Liver (tissue), 9 donors: ENCODE results near the gene CDK5. TPM values are rescaled to one million over a fixed set of nuclear protein-coding genes. Genes with fewer than 3 reads are reported as not detected.

Source experiments
- DNase-seq: peaks from one replicate; pipeline ENCODE4 v3.0.0-alpha.2; 2017; ENCODE audit warnings: low spot score
- H3K27ac ChIP-seq, 2 donors: one replicate each; pipeline ENCODE4 v1.7.0; 2013; ENCODE audit warnings: inconsistent platforms in 2 of 2, low read length in 2 of 2, control low read depth in 1 of 2, low read depth in 1 of 2, mild to moderate bottlenecking in 1 of 2
- H3K27me3 ChIP-seq, 4 donors: one replicate each; pipeline versions ENCODE4 v1.6.1 to v1.7.0; 2013; ENCODE audit warnings: low read length in 3 of 4, inconsistent platforms in 1 of 4, mild to moderate bottlenecking in 1 of 4, moderate library complexity in 1 of 4; ENCODE audit not compliant: control insufficient read depth in 4 of 4, insufficient read depth in 4 of 4
- H3K36me3 ChIP-seq, 4 donors: one replicate each; pipeline versions ENCODE4 v1.6.1 to v1.7.0; 2013; ENCODE audit warnings: low read length in 3 of 4, mild to moderate bottlenecking in 3 of 4, low read depth in 1 of 4, moderate library complexity in 1 of 4; ENCODE audit not compliant: control insufficient read depth in 4 of 4, insufficient read depth in 3 of 4
- H3K4me1 ChIP-seq, 4 donors: one replicate each; pipeline versions ENCODE4 v1.6.1 to v1.7.0; 2013; ENCODE audit warnings: low read length in 3 of 4, mild to moderate bottlenecking in 3 of 4, moderate library complexity in 1 of 4; ENCODE audit not compliant: control insufficient read depth in 4 of 4, insufficient read depth in 4 of 4
- H3K4me3 ChIP-seq, 3 donors: one replicate each; pipeline versions ENCODE4 v1.6.1 to v1.7.0; 2013; ENCODE audit warnings: low read length in 3 of 3, control low read depth in 1 of 3, low read depth in 1 of 3, mild to moderate bottlenecking in 1 of 3
- H3K9ac ChIP-seq, 2 donors: one replicate each; pipeline ENCODE4 v1.7.0; 2013; ENCODE audit warnings: low read length in 2 of 2, mild to moderate bottlenecking in 2 of 2, moderate library complexity in 2 of 2, control low read depth in 1 of 2, low read depth in 1 of 2
- H3K9me3 ChIP-seq, 4 donors: one replicate each; pipeline versions ENCODE4 v1.6.1 to v1.7.0; 2013; ENCODE audit warnings: low read length in 3 of 4; ENCODE audit not compliant: control insufficient read depth in 4 of 4
- FOXA1 ChIP-seq: IDR thresholded peaks from 2 replicates; pipeline ENCODE4 v1.6.1; 2016; ENCODE audit warnings: antibody characterized with exemption
- FOXA2 ChIP-seq: IDR thresholded peaks from 2 replicates; pipeline ENCODE4 v1.6.1; 2016; ENCODE audit warnings: antibody characterized with exemption
- HNF4G ChIP-seq: IDR thresholded peaks from 2 replicates; pipeline ENCODE4 v1.6.1; 2016; ENCODE audit warnings: antibody characterized with exemption
- NR2F2 ChIP-seq: IDR thresholded peaks from 2 replicates; pipeline ENCODE4 v1.6.1; 2016; ENCODE audit warnings: antibody characterized with exemption
- RAD21 ChIP-seq, 2 donors: IDR thresholded peaks; 2 replicates each; pipeline ENCODE4 v1.6.1; 2016; ENCODE audit warnings: antibody characterized with exemption in 2 of 2, mild to moderate bottlenecking in 2 of 2
- RXRA ChIP-seq, 2 donors: IDR thresholded peaks; 2 replicates each; pipeline ENCODE4 v1.6.1; 2017 to 2018; ENCODE audit warnings: antibody characterized with exemption in 2 of 2, mild to moderate bottlenecking in 1 of 2
- WGBS: extraction: QIAGEN DNeasy Blood & Tissue Kit; methylation state at CpG from one replicate; pipeline ENCODE4 v1.1.7; 2013; 5-methylcytosine and 5-hydroxymethylcytosine counted together
- polyA plus RNA-seq, 2 donors: library from polyadenylated mRNA; stranded (reverse) in 1 of 2; unstranded in 1 of 2; fragments of 200-250 nt in 1 of 2; fragments of >200 nt in 1 of 2; fragmentation: Nextera tagmentation in 1 of 2; extraction: Ambion mirVana in 1 of 2; gene quantifications; one replicate each; pipeline versions ENCODE4 v1.2.1 to v1.2.3, GENCODE V29; 2013 to 2015
- total RNA-seq, 2 donors: library from RNA; depleted of rRNA; stranded (reverse); fragments of >200 nt; gene quantifications; one replicate each; pipeline ENCODE4 v1.2.3, GENCODE V29; 2014
- TF ChIP-seq, protein P1 (sequence below): IDR thresholded peaks from 2 replicates; pipeline ENCODE4 v1.6.1; 2016; ENCODE audit warnings: antibody characterized with exemption
- TF ChIP-seq, protein P2 (sequence below): IDR thresholded peaks from 2 replicates; pipeline ENCODE4 v1.6.1; 2016; ENCODE audit warnings: antibody characterized with exemption
- TF ChIP-seq, protein P3 (sequence below): fragments of 150-350 bp; IDR thresholded peaks from 2 replicates; pipeline ENCODE4 v1.5.1; 2017; ENCODE audit warnings: improper control_type of control experiment, low read depth, low read length; ENCODE audit not compliant: missing input control
- TF ChIP-seq, protein P4 (sequence below): IDR thresholded peaks from 2 replicates; pipeline ENCODE4 v1.6.1; 2016; ENCODE audit warnings: antibody characterized with exemption, mild to moderate bottlenecking
- donor health status: healthy.
- donor health status: healthy.
- donor health status: healthy.
- donor health status: healthy.
- donor health status: healthy.

The CDK5 gene
- total and polyA plus RNA-seq, 4 donors: 4.0 to 9.0 (median 7.4) TPM

DNA sequence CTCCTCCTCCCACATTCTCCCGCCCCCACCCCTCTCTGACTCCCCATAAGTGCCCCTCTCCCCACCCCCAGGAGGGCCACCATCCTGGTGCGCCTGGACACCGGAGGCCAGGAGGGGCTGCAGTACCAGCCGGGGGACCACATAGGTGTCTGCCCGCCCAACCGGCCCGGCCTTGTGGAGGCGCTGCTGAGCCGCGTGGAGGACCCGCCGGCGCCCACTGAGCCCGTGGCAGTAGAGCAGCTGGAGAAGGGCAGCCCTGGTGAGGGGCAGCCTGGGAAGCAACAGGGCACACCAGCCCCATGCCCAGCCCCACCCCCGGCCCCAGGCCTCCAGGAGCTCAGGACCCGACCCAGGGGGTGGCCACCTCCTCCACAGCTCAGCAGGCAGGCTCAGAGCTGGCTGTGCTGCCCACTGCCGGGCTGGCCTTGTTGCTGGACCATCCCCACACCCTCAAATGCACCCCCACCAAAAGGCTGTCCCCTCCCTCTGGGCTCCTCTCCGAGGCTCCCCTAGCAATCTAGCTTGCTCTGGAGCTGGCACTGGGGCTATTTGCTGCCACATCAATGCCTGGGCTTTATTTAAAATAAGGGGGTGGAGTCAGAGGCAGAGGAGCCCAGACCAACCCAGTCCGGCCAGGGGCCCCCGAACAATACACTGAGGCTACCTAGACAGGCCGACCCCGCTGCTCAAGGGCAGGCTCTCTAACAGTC lies 48.2 kb downstream of the CDK5 start:
- H3K9me3 ChIP-seq: no peaks in the 10 kb centered on the region
- DNase-seq: no peak

DNA sequence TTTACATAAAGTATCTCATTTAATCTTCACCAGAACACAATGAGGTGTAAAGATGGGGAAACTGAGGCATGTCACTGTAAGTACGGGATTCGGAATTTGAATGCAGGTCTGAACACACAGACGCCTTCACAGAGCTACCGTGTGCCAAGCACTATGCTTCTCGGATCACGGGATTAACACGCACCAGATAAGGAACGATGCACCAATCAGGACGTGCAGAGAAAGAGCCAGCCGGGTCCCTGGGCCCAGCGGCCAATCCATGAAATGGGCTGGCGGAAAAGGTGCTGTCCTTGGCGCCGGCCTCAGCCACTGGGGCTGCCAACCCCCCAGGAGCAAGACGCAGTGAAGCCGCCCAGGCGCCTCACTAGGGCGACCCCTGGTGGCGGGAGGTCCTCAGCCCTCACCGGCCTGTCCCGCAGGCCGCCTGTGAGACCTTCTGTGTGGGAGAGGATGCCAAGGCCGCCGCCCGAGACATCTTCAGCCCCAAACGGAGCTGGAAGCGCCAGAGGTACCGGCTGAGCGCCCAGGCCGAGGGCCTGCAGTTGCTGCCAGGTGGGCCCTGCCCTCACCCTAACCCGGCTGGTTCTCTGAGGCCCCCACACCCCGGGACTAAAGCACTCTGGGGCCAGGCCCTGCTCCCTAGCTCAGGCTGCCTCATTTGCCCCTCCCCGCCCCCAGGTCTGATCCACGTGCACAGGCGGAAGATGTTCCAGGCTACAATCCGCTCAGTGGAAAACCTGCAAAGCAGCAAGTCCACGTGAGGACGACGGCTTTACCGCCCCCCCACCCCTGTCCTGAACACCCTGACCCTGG lies 49.0 kb downstream of the CDK5 start:
- 47% methylated on average over 40 of the region's 40 CpGs for WGBS
- Histone ChIP-seq H3K4me3 (peak overlapping the region in 1 of 3 donors; percentile 8), H3K27me3 (peaks cover 0 to 4% (median 0%) of the 10 kb centered on the region in 4 donors), H3K4me1 (peaks cover 2 to 29% (median 8%) of the 10 kb centered on the region in 4 donors), H3K27ac (peak overlapping the region; percentile 14 to 66), H3K9me3 (no peaks in the 10 kb centered on the region), H3K9ac (no peak overlapping the region), H3K36me3 (no peaks in the 10 kb centered on the region)
- peak; percentile 84 for DNase-seq
- peak; percentile 27 to 69 for TF ChIP-seq RAD21 (IDR thresholded peaks at IDR 0.05)
- TF ChIP-seq NR2F2: no peak
- TF ChIP-seq, protein P1, sequence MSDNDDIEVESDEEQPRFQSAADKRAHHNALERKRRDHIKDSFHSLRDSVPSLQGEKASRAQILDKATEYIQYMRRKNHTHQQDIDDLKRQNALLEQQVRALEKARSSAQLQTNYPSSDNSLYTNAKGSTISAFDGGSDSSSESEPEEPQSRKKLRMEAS: no peak
- no peak for TF ChIP-seq FOXA2
- TF ChIP-seq, protein P2, sequence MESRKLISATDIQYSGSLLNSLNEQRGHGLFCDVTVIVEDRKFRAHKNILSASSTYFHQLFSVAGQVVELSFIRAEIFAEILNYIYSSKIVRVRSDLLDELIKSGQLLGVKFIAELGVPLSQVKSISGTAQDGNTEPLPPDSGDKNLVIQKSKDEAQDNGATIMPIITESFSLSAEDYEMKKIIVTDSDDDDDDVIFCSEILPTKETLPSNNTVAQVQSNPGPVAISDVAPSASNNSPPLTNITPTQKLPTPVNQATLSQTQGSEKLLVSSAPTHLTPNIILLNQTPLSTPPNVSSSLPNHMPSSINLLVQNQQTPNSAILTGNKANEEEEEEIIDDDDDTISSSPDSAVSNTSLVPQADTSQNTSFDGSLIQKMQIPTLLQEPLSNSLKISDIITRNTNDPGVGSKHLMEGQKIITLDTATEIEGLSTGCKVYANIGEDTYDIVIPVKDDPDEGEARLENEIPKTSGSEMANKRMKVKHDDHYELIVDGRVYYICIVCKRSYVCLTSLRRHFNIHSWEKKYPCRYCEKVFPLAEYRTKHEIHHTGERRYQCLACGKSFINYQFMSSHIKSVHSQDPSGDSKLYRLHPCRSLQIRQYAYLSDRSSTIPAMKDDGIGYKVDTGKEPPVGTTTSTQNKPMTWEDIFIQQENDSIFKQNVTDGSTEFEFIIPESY: no peak
- TF ChIP-seq FOXA1: no peak
- no peak for TF ChIP-seq RXRA (IDR thresholded peaks at IDR 0.05)
- TF ChIP-seq, protein P3, sequence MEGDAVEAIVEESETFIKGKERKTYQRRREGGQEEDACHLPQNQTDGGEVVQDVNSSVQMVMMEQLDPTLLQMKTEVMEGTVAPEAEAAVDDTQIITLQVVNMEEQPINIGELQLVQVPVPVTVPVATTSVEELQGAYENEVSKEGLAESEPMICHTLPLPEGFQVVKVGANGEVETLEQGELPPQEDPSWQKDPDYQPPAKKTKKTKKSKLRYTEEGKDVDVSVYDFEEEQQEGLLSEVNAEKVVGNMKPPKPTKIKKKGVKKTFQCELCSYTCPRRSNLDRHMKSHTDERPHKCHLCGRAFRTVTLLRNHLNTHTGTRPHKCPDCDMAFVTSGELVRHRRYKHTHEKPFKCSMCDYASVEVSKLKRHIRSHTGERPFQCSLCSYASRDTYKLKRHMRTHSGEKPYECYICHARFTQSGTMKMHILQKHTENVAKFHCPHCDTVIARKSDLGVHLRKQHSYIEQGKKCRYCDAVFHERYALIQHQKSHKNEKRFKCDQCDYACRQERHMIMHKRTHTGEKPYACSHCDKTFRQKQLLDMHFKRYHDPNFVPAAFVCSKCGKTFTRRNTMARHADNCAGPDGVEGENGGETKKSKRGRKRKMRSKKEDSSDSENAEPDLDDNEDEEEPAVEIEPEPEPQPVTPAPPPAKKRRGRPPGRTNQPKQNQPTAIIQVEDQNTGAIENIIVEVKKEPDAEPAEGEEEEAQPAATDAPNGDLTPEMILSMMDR: peak; percentile 48
- no peak for TF ChIP-seq HNF4G

More for the DNA sequence above, 48.2 kb downstream of the CDK5 start:
- peaks cover 0 to 4% (median 0%) of the 10 kb centered on the region in 4 donors for H3K27me3 ChIP-seq
- H3K4me3 ChIP-seq: no peak overlapping the region
- H3K4me1 ChIP-seq: peaks cover 2 to 32% (median 10%) of the 10 kb centered on the region in 4 donors
- H3K36me3 ChIP-seq: no peaks in the 10 kb centered on the region
- TF ChIP-seq FOXA1: no peak
- TF ChIP-seq, protein P4, sequence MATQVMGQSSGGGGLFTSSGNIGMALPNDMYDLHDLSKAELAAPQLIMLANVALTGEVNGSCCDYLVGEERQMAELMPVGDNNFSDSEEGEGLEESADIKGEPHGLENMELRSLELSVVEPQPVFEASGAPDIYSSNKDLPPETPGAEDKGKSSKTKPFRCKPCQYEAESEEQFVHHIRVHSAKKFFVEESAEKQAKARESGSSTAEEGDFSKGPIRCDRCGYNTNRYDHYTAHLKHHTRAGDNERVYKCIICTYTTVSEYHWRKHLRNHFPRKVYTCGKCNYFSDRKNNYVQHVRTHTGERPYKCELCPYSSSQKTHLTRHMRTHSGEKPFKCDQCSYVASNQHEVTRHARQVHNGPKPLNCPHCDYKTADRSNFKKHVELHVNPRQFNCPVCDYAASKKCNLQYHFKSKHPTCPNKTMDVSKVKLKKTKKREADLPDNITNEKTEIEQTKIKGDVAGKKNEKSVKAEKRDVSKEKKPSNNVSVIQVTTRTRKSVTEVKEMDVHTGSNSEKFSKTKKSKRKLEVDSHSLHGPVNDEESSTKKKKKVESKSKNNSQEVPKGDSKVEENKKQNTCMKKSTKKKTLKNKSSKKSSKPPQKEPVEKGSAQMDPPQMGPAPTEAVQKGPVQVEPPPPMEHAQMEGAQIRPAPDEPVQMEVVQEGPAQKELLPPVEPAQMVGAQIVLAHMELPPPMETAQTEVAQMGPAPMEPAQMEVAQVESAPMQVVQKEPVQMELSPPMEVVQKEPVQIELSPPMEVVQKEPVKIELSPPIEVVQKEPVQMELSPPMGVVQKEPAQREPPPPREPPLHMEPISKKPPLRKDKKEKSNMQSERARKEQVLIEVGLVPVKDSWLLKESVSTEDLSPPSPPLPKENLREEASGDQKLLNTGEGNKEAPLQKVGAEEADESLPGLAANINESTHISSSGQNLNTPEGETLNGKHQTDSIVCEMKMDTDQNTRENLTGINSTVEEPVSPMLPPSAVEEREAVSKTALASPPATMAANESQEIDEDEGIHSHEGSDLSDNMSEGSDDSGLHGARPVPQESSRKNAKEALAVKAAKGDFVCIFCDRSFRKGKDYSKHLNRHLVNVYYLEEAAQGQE: no peak
- WGBS: 71% methylated on average over 22 of the region's 22 CpGs
- no peak overlapping the region for H3K9ac ChIP-seq
- H3K27ac ChIP-seq: no peak overlapping the region
